Left cardiac atrium (tissue), 4 donors: ENCODE results near the gene GLYR1. TPM values are rescaled to one million over a fixed set of nuclear protein-coding genes. Genes with fewer than 3 reads are reported as not detected.

Experiments used
- ATAC-seq, 2 donors: fragments of 200-7000 bp; cut with Tn5 transposase; one replicate each; pipeline ENCODE4 v1.9.1; 2020; ENCODE audit warnings: mild to moderate bottlenecking in 2 of 2, moderate library complexity in 2 of 2
- DNase-seq: peaks from one replicate; pipeline ENCODE4 v3.0.0-alpha.2; 2020
- intact Hi-C, 2 donors: fragments of 100-400 bp; cut with DNase I; formaldehyde crosslinking; loops; one replicate each; pipeline versions ENCODE4 v1.14.1 to v1.15.1; 2022 to 2023
- total RNA-seq, 2 donors: library from RNA; stranded (reverse); fragmentation: NEBNext Ultra II Directional; extraction: Animal tissue kit (Norgen Biotek cat#: 25700); gene quantifications; one replicate each; pipeline ENCODE4 v1.2.1, GENCODE V29; 2021
- donor health status: DM: no; HTN: yes; CAD: no.
- donor health status: DM: no; HTN: yes; CAD: no; lungs with severe emphysema.
- donor health status: DM: yes; HTN: yes; CAD: no.
- donor health status: Dilated cardiomyopathy.

Gene GLYR1
- total RNA-seq, 2 donors from 2014 or later = 65.2 to 78.2 TPM

DNA sequence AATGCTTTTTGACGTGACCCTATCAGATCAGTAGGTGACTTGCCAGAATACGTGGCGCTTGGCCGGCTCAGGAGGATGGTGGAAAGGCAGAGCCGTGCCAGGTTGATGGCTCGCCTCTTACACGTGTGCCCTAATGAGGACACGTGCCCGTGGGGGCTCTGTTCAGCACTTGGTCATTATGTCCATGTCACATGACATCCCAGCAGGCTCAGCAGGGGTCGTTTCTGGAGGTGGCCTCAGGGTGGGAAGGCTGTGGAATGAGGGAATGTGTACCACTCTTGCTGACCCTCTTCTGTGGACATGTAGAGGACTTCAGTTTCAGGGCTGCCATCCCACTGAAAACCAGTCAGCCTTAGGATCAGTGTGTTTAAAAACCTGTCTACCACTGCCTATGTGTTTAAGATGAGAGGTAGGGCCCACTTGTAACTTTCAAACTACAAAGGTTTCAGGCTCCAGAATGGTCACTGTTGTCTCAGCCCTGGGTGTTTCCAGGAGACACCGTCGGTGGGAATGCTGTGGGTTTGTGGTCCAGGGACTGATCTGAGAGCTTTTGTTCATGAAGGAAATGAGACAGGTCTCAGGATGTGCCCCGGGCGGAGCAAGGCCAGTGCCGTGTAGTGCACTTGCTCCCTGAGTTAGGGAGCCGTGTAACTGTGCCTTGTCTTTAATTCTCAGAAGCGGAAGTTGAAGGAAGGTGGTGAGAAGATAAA lies 12.3 kb upstream of the GLYR1 start:
- intact Hi-C loops = loop anchor here in 1 of 2 donors (10.0 kb wide), 1 partner anchor 95 kb away; the partner anchor contains the start of gene SEC14L5
- DNase-seq (no peak), ATAC-seq (peak in 1 of 2 donors; percentile 50)

DNA sequence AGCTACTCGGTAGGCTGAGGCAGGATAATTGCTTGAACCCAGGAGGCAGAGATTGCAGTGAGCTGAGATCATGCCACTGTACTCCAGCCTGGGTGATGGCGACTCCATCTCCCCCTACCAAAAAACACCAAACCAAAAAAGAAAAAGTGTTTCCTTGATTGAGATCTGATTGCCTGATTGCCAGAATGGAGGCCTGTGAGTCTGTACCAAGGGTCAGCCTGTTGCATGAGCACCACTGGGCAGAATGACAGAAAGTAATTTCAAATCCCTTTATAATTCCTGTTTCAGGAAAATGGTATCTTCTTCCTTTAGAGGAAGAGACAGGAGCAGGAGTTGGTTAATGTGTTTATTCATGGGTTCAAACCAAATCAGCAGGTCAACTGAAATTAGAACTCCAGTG lies 8.7 kb upstream of the GLYR1 start:
- DNase-seq (no peak), ATAC-seq (no peak)
- intact Hi-C loops = loop anchor here in 1 of 2 donors (10.0 kb wide), 1 partner anchor 99 kb away; the partner anchor contains the start of gene SEC14L5

DNA sequence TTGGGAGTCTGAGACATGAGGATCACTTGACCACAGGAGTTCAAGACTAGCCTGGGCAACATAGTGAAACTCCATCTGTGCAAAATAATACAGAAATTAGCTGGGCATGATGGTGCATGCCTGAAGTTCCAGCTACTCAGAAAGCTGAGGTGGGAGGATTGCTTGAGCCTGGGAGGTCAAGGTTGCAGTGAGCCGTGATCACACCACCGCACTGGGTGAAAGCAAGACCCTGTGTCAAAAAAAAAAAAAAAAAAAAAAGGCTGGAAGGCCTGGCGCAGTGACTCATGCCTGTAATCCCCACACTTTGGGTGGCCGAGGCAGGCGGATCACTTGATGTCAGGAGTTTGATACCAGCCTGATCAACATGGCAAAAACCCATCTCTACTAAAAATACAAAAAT lies 8.3 kb upstream of the GLYR1 start:
- DNase-seq (no peak), ATAC-seq (no peak)
- intact Hi-C loops = loop anchor here in 1 of 2 donors (10.0 kb wide), 1 partner anchor 99 kb away; the partner anchor contains the start of gene SEC14L5

DNA sequence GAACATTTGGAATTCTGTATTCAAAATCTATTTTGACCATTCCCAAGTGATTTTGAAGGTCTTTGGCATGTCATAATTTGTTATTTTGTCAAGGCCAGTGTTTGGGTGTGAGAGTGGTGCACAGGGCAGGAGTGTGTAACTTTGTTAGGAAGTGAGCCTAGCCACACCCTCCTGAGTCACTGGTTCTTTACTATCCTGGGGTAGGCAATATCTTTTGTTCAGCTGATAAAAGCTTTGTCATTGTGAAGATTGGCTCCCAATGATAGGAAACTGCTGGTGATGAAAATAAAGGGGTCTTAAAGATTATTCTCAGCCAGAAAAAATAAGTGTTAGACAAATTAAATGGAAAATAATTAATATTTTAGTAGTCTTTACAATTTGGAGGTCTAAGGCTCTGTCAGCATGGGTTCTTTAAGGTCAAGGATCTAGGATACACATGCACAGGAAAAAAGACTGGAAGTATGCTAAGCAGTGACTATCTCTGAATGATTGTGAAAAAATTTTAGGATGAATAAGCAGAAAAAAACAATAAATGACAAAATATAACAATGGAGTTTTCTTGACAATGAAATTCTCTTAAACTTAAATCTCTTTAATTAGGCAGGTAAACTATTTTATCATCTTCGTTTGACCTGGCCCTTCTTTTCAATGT lies 5.3 kb upstream of the GLYR1 start:
- intact Hi-C loops = loop anchor here in 1 of 2 donors (10.0 kb wide), 1 partner anchor 102 kb away; the partner anchor contains the start of gene SEC14L5
- DNase-seq = peak; percentile 55
- ATAC-seq = peak in 1 of 2 donors; percentile 33

DNA sequence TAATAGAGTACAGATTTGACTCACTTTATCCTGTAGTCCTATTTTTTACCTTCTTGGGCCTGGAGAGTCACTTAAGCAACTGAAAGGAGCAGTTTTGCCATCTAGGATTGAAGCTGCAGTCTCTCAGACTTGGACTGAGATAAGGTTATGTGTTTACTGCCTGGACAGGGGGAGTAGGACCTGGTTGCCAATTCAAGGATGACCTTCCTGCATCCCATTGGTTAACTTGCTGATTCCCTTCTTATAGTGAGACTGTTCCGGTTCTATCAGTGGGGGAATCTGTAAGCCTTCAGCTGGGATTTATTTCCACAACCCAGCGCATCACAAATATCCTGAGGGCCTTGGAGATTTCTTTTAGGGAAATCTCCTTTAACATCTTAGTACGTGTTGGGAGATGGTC lies 3.1 kb upstream of the GLYR1 start:
- intact Hi-C loops = loop anchor here in 1 of 2 donors (10.0 kb wide), 1 partner anchor 105 kb away; the partner anchor contains the start of gene SEC14L5
- ATAC-seq = no peak
- no peak for DNase-seq

DNA sequence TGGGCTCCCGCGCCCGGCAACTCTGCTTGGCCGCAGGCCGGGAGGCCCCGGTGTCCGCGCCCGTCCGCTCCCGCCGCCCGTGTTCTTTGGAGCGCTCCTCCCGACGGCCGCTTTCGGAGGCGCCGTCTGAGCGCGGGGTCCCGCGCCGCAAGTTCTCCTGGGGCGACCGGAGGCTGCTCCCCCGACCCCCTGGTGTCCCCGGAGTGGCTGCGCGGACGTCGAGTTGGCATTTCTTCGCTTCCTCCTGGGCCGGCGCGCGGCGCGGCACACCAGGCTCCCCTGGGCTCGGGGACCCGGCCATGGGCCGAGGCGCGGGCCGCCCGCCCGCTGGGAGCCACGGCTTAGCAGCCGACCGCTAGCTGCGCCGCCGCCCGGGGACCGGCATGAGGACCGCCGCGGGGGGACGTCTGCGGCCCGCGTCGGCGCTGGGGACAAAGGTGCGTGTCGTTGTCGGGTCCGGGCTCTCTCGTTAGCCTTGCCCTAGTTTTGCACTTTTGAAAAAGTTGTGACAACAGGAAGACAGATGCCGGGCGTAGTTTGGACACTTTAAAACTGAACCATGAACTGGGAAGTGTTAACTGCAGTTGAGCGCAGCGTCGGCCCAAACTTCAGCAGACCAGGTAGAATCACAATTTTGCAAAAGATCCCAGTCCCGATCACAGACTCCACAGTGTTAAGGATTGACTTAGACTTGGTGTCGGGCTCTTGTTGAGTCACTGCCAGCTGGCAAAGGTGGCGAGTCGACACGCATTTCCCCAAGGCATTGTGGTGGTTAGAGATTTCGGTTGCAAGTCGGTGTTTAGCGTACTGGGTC lies 893 bp upstream of the GLYR1 start:
- DNase-seq = peak; percentile 67
- ATAC-seq = peak; percentile 35 to 47
- intact Hi-C loops = loop anchor here in 1 of 2 donors (5.0 kb wide), 1 partner anchor 41 kb away; no protein-coding TSS in a partner anchor

DNA sequence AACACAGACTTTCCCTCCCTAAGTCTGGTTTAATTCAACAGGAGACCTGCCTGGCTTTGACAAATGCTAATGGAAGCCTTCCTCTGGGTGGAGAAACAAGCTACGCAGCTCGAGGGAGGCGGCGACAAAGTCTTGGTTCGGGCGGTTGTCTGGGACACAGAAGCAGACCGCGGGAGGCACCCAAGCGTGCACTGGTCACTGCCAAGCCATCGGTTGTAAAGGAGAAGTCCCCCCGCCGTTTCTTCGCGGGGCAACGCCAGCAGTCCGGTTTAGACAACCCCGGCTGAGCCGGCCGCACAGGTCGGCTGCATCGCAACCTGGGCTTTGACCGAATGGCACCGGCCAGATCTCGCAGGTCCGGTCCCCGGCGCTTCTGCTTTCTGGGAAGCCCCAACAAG lies 586 bp downstream of the GLYR1 start:
- intact Hi-C loops = loop anchor here in 1 of 2 donors (5.0 kb wide), 1 partner anchor 39 kb away; no protein-coding TSS in a partner anchor
- peak; percentile 24 to 33 for ATAC-seq
- DNase-seq = peak; percentile 58

DNA sequence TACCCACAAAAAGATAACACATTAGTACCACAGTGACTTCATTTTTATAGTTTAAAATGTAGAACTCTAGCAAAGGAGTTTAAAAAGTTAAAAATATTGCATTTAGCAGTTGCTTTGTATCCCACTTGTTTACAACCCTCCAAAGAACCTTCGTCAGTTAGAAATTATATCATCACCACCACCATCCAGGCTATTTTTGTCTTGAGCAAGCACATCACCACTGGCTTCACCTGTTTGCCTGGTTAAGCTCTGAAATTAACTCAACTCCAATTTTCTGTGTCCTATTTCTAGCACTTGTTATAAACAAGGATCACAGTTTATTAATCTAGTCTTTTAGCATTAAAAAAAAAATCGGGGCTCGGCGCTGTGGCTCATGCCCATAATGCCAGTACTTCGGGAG lies 6.1 kb downstream of the GLYR1 start:
- no peak for DNase-seq
- intact Hi-C loops = no loop called here
- no peak for ATAC-seq

DNA sequence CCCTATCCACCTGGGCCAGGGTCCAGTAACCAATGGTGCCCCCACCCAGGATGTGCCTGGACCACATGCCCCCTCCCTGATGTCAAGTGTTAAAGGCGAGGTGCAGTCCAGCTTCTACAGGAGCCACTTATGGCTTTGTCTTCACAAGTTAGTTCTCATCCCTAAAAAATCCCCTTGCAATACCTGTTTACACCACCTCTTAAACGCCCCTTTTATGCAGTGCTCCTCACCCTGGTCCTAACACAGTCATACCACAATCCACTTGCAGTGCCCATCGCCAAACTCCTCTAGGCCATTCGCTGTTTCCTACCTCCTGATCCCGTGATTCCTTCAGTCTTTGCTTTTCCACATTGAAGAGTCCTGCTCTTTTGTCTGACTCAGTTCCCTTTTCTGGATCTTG lies 7.1 kb downstream of the GLYR1 start:
- DNase-seq (no peak), ATAC-seq (no peak)
- intact Hi-C loops = no loop called here

DNA sequence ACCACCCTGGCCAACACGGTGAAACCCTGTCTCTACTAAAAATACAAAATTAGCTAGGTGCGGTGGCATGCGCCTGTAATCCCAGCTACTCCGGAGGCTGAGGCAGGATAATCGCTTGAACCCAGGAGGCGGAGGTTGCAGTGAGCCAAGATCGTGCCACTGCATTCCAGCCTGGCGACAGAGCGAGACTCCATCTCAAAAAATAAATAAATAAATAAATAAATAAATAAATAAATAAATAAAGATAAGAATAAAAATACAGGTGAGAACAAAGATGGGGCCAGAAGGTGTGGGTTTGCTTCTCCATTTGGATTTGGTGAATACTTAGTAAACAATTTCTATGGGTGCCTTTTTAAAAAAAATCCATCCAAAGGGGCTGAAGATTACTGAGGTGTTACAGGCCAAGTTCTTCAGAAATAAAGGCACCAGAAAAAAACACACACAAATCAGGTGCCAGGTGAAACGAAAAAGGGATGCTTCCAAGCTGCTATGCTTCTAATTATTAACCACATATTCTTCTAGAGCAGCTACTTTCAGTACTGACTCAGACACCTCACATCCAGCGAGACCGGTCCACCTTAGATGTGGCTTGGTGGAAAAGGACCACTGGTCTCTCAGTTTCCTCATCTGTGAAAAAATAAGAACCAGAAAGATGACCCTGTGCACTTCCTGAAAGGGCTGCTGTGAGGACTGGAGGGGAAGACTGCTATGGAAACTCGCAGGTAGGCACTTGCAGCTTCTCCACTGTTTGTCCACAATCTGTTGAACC lies 9.2 kb downstream of the GLYR1 start:
- DNase-seq (no peak), ATAC-seq (no peak)
- intact Hi-C loops = no loop called here

DNA sequence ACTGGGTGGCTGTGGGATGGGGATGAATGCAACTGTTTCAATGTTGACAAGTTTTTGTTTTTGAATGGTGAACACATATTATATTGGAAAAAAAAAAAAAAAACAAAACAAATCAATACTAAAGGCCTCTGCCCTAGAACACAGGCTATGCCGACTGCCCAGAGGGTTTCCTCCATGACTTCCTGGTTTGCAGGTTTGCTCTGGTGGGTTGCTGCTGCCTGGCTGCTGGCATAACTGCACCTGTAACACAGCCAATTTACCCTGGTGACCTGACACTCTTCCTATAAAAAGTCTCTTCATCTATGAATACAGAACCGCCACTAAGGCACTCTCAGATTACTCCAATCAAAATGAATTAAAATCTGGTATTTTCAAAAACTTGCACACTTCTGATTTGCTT lies 10.4 kb downstream of the GLYR1 start:
- intact Hi-C loops = no loop called here
- DNase-seq (no peak), ATAC-seq (peak in 1 of 2 donors; percentile 47)

DNA sequence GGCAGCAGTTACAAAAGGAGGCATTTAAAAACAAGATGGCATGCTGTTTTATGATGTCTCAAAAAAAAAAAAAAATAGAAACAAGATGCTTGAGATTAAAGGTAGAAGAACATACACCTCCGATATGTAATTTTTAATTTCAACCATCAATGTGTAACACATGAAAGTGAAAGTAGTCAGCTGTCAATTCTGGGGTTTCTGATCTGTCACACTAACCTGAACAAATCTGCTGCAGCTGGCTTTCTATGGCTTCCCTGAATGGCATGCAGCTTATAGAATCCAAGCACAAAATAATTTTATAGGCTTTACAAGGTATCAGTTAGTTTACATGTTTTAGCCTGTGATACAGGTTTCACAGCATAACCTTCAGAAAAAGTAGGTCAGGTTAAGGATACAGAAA lies 13.5 kb downstream of the GLYR1 start:
- intact Hi-C loops = no loop called here
- ATAC-seq (no peak), DNase-seq (no peak)

DNA sequence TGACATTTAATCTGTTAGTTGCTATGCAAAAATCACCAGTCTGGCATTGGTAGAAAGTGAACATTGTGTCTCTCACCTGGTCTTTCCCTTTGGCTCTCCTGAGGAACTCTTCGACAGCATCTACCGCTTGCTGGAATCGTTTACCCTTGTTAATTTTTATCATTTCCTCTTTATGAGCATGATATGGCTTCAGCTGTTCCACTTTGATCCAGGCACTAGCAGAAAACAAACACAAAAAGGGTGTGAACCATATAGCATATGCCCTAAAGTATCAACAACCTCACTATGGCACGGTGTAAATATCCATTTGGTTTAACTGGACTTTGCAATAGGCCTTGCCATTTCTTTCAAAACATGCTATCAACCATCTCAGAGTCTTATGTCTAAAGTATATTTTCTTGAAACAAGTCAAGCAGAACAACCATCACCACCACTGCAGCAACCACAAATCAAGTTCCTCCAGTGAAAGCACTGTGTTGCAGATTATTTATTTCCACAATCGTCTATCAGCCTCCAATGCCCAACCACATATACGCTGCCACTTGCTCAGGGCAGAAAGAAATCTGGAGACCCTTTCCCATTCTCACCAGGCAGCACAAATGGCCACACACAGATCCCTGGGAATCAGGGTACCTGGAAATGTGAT lies 14.3 kb downstream of the GLYR1 start:
- DNase-seq (no peak), ATAC-seq (no peak)
- intact Hi-C loops = no loop called here

DNA sequence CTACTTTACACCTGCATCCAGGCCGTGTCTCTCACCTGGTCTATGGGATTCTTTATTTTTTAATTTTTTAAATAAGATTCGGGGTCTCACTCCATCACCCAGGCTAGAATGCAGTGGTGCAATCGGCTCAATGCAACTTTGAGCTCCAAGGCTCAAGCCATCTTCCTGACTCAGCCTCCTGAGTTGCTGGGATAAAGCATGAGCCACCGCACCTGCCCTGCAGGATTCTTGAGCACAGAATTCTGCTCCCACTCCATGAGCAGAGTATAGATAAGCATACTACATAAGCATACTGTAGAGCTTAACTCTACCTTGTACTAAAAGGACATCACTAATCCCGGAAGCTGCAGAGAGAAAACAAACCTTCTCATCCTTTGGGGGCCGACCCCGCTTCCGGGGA lies 15.5 kb downstream of the GLYR1 start:
- ATAC-seq = no peak
- intact Hi-C loops = no loop called here

DNA sequence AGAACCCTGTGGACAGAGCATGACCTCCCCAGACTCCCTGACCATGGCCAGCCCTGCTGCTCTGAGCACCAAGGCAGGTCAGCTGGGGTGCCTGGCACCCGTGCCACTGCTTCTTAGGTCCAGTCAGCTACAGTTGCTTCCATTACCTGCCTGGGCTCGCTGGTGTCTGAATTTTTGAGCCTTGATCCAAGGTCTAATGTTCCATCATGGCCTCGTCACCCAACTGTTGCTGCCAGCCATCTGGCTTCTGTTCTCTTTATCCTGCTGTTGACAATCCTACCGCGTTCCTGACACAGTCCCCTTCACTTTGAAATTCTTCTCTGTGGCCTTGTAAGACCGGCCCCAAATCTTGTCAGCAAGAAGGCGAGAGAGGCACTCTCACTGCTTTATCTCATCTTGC lies 16.7 kb downstream of the GLYR1 start:
- intact Hi-C loops = no loop called here
- DNase-seq (no peak), ATAC-seq (no peak)

More for the DNA sequence above, 15.5 kb downstream of the GLYR1 start:
- no peak for DNase-seq

DNA sequence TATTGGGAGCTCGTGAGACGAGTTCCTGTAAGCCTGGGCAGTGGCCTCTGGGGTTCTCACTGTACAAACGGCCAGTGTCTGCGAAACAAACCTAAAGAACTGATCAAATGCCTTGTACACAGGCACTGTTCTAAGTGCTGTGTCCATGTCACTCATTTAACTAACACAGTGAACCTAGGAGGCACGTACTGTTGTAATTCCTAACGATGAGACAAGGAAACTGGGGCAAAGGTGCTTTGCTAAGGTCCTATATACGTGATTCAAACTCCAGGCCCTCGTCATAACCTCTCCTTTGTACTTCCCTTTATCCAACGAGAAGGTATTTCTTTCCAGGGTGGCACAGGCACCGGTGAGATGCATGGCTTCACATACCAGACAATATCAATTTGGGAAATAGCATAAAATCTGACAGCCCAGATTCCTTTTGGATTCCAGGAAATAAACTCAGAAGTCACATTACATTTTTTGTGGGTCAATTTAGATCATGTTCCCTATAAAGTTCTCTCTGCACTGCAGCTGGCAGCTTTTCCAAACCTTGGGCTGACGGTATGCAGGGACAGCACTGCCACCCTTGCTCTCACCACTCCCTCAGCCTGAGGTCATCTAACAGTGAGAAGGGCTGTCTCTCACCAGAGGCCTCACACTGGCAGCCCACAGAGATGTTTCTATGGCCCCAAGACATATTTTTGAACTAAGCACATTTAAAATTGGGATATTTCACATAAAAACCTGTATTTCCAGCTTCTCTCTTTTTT lies 18.3 kb downstream of the GLYR1 start:
- ATAC-seq (peak; percentile 64 to 68), DNase-seq (no peak)
- intact Hi-C loops = no loop called here

DNA sequence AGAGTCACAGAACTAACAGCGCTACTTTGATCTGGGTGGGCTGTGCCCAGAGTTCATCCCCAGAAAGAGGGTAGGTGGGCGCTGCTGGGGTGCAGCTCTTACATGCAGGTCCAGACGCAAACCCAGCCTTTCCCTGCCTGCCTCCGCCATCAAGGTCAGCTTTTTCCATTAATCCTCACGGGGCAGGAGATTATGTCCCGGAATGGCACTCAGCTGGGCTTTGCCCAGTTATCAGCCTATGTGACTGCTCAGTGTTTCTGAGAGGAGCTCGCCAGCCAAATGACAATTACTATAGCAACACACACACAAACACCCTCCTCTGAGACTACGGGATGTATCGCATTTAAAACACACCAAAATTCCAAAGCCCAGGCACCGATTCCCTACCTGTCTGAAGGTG lies 20.1 kb downstream of the GLYR1 start:
- DNase-seq (peak; percentile 42), ATAC-seq (peak; percentile 73 to 83)
- intact Hi-C loops = no loop called here

DNA sequence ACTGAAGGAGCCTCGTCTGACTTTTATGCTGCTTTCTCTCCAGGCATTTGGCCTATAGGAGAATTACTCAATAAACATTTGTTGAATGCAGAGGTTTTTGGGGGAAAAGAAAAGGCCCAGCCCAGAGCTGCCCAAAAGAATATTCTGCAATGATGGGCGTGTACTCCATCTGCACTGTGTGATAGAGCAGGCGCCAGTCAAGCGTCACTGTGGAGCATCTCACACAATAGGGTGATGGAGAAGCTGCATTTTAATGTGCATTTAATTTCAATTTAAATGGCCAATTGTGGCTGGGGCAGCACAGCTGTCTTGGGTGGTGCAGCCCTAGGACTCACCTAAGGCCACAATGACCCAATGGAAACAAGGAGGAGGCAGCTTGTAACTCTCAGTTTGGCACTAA lies 20.6 kb downstream of the GLYR1 start:
- intact Hi-C loops = no loop called here
- no peak for ATAC-seq
- no peak for DNase-seq
